ENCODE results near the gene ATP5ME.

Gene ATP5ME

DNA sequence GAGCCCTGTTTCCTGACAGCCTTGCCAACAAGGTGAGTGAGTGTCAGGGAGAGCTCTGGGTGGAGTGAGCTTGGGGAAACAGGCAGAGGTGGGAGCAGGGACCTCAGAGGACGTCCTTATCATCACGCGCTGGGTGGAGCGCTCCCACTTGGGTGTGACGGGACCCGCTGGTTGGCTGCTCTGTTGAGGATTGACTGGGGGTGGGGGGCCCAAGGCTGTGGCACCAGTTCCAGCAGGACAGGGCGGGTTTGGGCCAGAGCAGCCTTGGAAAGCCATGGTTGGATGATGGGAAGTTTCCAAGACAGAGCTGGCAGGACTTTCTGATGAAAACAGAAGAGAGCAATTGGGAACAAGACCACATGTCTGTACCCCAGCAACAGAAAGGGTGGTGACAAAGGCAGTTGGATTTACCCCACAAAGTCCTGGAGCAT, 28.6 kb upstream of the ATP5ME start:
- no peak for TF ChIP-seq EGR1 (IDR thresholded peaks at IDR 0.05)
- TF ChIP-seq, protein P1, sequence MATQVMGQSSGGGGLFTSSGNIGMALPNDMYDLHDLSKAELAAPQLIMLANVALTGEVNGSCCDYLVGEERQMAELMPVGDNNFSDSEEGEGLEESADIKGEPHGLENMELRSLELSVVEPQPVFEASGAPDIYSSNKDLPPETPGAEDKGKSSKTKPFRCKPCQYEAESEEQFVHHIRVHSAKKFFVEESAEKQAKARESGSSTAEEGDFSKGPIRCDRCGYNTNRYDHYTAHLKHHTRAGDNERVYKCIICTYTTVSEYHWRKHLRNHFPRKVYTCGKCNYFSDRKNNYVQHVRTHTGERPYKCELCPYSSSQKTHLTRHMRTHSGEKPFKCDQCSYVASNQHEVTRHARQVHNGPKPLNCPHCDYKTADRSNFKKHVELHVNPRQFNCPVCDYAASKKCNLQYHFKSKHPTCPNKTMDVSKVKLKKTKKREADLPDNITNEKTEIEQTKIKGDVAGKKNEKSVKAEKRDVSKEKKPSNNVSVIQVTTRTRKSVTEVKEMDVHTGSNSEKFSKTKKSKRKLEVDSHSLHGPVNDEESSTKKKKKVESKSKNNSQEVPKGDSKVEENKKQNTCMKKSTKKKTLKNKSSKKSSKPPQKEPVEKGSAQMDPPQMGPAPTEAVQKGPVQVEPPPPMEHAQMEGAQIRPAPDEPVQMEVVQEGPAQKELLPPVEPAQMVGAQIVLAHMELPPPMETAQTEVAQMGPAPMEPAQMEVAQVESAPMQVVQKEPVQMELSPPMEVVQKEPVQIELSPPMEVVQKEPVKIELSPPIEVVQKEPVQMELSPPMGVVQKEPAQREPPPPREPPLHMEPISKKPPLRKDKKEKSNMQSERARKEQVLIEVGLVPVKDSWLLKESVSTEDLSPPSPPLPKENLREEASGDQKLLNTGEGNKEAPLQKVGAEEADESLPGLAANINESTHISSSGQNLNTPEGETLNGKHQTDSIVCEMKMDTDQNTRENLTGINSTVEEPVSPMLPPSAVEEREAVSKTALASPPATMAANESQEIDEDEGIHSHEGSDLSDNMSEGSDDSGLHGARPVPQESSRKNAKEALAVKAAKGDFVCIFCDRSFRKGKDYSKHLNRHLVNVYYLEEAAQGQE (IDR thresholded peaks at IDR 0.05; ENCODE audit: low read depth): no peak
- TF ChIP-seq NFIC (IDR thresholded peaks at IDR 0.05): no peak
- TF ChIP-seq, protein P2, sequence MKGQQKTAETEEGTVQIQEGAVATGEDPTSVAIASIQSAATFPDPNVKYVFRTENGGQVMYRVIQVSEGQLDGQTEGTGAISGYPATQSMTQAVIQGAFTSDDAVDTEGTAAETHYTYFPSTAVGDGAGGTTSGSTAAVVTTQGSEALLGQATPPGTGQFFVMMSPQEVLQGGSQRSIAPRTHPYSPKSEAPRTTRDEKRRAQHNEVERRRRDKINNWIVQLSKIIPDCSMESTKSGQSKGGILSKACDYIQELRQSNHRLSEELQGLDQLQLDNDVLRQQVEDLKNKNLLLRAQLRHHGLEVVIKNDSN (IDR thresholded peaks at IDR 0.05): no peak
- no peak for TF ChIP-seq MAX (IDR thresholded peaks at IDR 0.05)
- no peak for TF ChIP-seq FOXM1 (IDR thresholded peaks at IDR 0.05; ENCODE audit: borderline replicate concordance, low read depth)
- no peak for TF ChIP-seq YY1 (IDR thresholded peaks at IDR 0.05; ENCODE audit: low read depth)
- TF ChIP-seq TCF12 (IDR thresholded peaks at IDR 0.05; ENCODE audit: low read depth): no peak
- no peak for TF ChIP-seq RAD21 (IDR thresholded peaks at IDR 0.05; ENCODE audit: low read depth)

DNA sequence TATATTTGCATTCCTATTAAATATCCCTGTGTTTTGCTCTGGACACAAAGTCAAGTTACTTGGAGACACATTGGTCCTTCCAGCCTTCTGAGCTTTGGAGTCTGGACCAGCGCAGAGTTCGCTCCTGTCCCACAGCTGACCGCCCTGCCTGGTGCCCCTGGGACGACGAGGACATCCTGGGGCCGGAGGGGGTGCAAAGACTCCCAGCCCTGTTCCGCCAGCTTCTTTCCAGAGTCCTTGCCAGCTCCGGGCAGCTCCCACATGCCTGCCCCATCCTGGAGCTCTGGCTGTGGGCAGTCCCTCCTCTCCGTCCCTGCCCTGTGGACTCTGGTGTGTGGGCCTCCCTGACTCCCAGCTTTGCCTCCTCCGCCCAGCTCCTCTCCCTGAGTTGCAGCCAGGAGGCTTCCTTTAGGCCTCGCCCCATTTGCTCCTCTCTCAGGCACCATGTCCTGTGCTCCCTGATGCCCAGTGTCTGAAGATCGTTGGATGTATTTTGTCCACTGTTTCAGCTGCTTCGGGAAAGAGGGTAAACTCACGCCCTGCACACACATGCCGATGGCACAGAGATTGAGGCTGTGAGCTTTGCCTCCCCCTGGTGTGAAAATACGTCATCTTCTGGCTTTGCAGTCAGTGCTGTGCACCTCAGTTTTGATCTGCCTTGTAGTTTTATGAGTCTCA, 26.6 kb upstream of the ATP5ME start:
- peak; percentile 23; the same call in 1 of the 2 replicates for TF ChIP-seq RAD21 (IDR thresholded peaks at IDR 0.05; ENCODE audit: low read depth)
- no peak for TF ChIP-seq FOXM1 (IDR thresholded peaks at IDR 0.05; ENCODE audit: borderline replicate concordance, low read depth)

DNA sequence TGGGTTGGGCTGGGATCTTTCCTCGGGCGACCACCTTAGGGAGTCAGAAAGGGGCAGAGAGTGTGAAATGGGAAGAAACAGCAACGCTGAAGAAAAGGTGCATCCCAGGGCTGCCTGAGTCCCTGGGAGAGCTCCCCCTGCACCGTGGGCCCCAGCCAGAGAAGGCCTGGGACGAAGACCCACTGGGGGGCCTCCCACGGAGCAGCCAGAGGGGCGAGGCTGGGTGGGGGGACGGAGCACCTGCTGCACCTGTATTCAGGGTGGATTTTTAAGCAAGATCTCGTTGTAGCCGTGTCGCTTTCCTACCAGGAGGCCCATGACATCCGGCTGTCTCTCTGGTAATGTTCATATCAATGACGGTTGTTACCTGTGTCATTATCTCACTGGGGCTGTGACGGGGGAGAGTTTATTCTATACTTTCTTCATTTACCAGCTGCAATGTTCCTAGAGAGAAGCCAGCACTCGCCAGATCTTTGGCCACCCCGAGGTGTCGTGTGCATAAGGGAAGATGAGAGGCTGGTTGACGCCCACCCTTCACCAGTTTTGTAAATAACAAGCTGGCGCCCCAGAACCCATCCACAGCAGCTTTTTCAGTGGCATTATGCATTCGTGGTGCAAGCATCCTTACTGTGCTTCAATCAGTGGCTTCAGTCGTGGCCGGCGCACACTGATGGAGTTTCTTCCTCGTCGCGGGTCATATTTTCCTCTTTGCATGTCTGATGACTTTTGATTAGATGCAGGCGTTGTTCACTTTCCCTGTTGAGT, 25.9 kb upstream of the ATP5ME start:
- TF ChIP-seq EP300 (IDR thresholded peaks at IDR 0.05; ENCODE audit: borderline replicate concordance) (no peak), YY1 (IDR thresholded peaks at IDR 0.05; ENCODE audit: low read depth) (no peak), MAX (IDR thresholded peaks at IDR 0.05) (no peak), EGR1 (IDR thresholded peaks at IDR 0.05) (no peak), FOXM1 (IDR thresholded peaks at IDR 0.05; ENCODE audit: borderline replicate concordance, low read depth) (no peak), CREB1 (IDR thresholded peaks at IDR 0.05; ENCODE audit: low read depth) (no peak), RAD21 (IDR thresholded peaks at IDR 0.05; ENCODE audit: low read depth) (no peak), TEAD4 (IDR thresholded peaks at IDR 0.05) (no peak), NFIC (IDR thresholded peaks at IDR 0.05) (no peak), TAF1 (IDR thresholded peaks at IDR 0.05; ENCODE audit: low read depth) (no peak)
- TF ChIP-seq, protein P1 (IDR thresholded peaks at IDR 0.05; ENCODE audit: low read depth): no peak
- TF ChIP-seq, protein P2 (IDR thresholded peaks at IDR 0.05): no peak

DNA sequence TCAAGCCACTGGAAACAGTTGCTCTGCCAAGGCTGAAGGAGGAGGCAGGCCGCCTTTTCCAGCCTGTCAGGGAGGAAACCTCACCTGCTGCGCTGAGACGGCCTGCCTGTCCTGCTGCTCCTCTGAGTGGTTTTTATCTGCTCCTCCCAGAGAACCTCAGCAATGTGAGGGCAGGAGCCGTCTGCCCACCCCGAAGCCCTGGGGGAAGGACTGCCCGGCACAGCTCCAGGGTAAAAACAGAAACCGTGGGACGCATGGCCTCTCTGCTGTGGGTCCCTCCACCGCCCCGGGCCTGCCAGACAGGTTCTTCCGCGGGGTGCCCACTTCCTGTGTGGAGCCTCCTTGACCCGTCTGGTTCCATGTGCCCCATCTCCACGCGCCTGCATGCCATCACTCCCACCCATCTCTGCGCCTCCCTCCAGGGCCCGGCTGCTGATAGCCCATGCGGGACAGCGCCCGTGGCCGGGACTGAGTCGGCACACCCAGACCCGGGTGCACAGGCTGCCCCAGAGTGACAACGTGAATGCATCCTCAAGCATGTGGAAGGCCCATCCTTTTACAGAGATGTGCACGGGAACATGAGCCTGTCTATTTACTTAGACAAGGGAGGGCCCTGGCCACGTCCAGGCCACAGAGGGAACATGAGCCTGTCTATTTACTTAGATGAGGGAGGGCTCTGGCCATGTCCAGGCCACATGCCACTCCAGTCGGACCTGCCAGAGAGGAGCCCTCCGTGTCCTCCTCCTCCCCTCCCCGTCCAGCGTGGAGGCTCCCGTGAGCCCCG, 18.9 kb upstream of the ATP5ME start:
- TF ChIP-seq, protein P1 (IDR thresholded peaks at IDR 0.05; ENCODE audit: low read depth): no peak
- TF ChIP-seq, protein P2 (IDR thresholded peaks at IDR 0.05): no peak

All from Ishikawa (cell line).